HepG2 (cell line): ENCODE data around the gene ABT1. TPM values are rescaled to one million over a fixed set of nuclear protein-coding genes. Genes with fewer than 3 reads are reported as not detected.
A peak's percentile ranks its signal among the peaks of the same experiment; 100 is the strongest.

Experiments used
- AKNA ChIP-seq: sonication (generic); formaldehyde crosslinking; IDR thresholded peaks from 2 replicates; pipeline ENCODE4 v1.4.0; 2020; ENCODE audit warnings: missing genetic modification reagents, borderline replicate concordance
- ARID5B ChIP-seq: IDR thresholded peaks from 2 replicates; pipeline ENCODE4 v1.4.0; 2020; ENCODE audit warnings: mild to moderate bottlenecking, missing genetic modification reagents
- MLXIP ChIP-seq: sonication (generic); formaldehyde crosslinking; IDR thresholded peaks from 2 replicates; pipeline ENCODE4 v1.9.0; 2021; ENCODE audit warnings: missing genetic modification reagents, borderline replicate concordance
- SAP130 ChIP-seq: IDR thresholded peaks from 2 replicates; pipeline ENCODE4 v1.6.1; 2016; ENCODE audit warnings: low read depth
- SMAD1 ChIP-seq: sonication (generic); formaldehyde crosslinking; IDR thresholded peaks from 2 replicates; pipeline ENCODE4 v1.4.0; 2020; ENCODE audit warnings: missing genetic modification reagents, low read depth, mild to moderate bottlenecking, borderline replicate concordance
- SRSF9 ChIP-seq: fragments of 200-400 bp; formaldehyde crosslinking; IDR thresholded peaks from 2 replicates; pipeline ENCODE4 v1.6.1; 2018; ENCODE audit warnings: borderline replicate concordance, mild to moderate bottlenecking, low read depth, low read length; ENCODE audit not compliant: insufficient read depth, poor library complexity, severe bottlenecking
- TAF15 ChIP-seq: fragments of 200-400 bp; formaldehyde crosslinking; IDR thresholded peaks from one replicate; pipeline ENCODE4 v1.6.1; 2018; ENCODE audit warnings: mild to moderate bottlenecking, low read depth, low read length; ENCODE audit not compliant: poor library complexity, severe bottlenecking
- TBL1XR1 ChIP-seq: fragments of 150-350 bp; IDR thresholded peaks from 2 replicates; pipeline ENCODE4 v1.6.1; 2014; ENCODE audit warnings: borderline replicate concordance, low read length; ENCODE audit not compliant: partially characterized antibody
- U2AF1 ChIP-seq: fragments of 200-400 bp; formaldehyde crosslinking; optimal IDR thresholded peaks from 2 replicates; pipeline ENCODE3; 2017; ENCODE audit warnings: mild to moderate bottlenecking, low read depth, low read length
- ZBTB49 ChIP-seq: sonication (generic); formaldehyde crosslinking; IDR thresholded peaks from 2 replicates; pipeline ENCODE4 v1.4.0; 2020; ENCODE audit warnings: missing genetic modification reagents, borderline replicate concordance
- ZNF225 ChIP-seq: sonication (generic); formaldehyde crosslinking; IDR thresholded peaks from 2 replicates; pipeline ENCODE4 v1.4.0; 2020; ENCODE audit warnings: mild to moderate bottlenecking, missing genetic modification reagents
- ZNF343 ChIP-seq: sonication (generic); formaldehyde crosslinking; IDR thresholded peaks from 2 replicates; pipeline ENCODE4 v1.4.0; 2020; ENCODE audit warnings: mild to moderate bottlenecking, missing genetic modification reagents
- ZNF703 ChIP-seq: sonication (generic); formaldehyde crosslinking; IDR thresholded peaks from 2 replicates; pipeline ENCODE4 v1.5.1; 2020; ENCODE audit warnings: missing genetic modification reagents, mild to moderate bottlenecking, moderate library complexity, borderline replicate concordance
- polyA plus RNA-seq, 8 experiments: library from polyadenylated mRNA; depleted of rRNA in 3 of 8; stranded (reverse) in 7 of 8; unstranded in 1 of 8; fragments of >200 nt; fragmentation: Illumina TruSeq in 4 of 8; extraction: Trizol in 4 of 8; gene quantifications; 2 replicates each; pipeline versions ENCODE4 v1.2.1 to v1.2.3, GENCODE V29; 2011 to 2016; ENCODE audit warnings: low read depth in 4 of 8, missing spikeins in 1 of 8, mixed read lengths in 1 of 8; ENCODE audit not compliant: insufficient read depth in 1 of 8
- total RNA-seq, 5 experiments: library from RNA; depleted of rRNA; stranded (reverse); fragments of >200 nt; fragmentation: Illumina TruSeq; extraction: Trizol; gene quantifications; 2 replicates each; pipeline ENCODE4 v1.2.3, GENCODE V29; 2016; ENCODE audit warnings: low read depth in 1 of 5

Gene ABT1
- total and polyA plus RNA-seq, 2 of the 13 experiments (the other 11 are each of a cell fraction or from before 2014, with no cell fraction given) = 38.4 TPM

GRCh38 chr6:26571592-26572296, 25.0 kb upstream of the ABT1 start (continued):
- no peak; the same call in 1 of the 2 replicates for TF ChIP-seq AKNA
- TF ChIP-seq SMAD1 (CRISPR knock-in tag) = peak; percentile 89
- no peak for TF ChIP-seq ZNF703
- no peak for TF ChIP-seq MLXIP (CRISPR knock-in tag)
- TF ChIP-seq SRSF9 = no peak
- TF ChIP-seq ZBTB49 (CRISPR knock-in tag) = peak; percentile 74; the same call in 1 of the 2 replicates
- TF ChIP-seq U2AF1 = no peak
- TF ChIP-seq ARID5B (CRISPR knock-in tag) = peak; percentile 93
- TF ChIP-seq TAF15 = no peak
- peak; percentile 82 for TF ChIP-seq SAP130 (CRISPR knock-in tag)
- no peak; the same call in 1 of the 2 replicates for TF ChIP-seq ZNF225 (CRISPR knock-in tag)
- no peak; the same call in 1 of the 2 replicates for TF ChIP-seq ZNF343 (CRISPR knock-in tag)
- TF ChIP-seq TBL1XR1 = peak; percentile 81
